ENCODE measurements around the gene DUOXA1.

GRCh38 chr15:45123397-45123796 lies 6.3 kb downstream of the DUOXA1 start:
- TF ChIP-seq, protein P1, sequence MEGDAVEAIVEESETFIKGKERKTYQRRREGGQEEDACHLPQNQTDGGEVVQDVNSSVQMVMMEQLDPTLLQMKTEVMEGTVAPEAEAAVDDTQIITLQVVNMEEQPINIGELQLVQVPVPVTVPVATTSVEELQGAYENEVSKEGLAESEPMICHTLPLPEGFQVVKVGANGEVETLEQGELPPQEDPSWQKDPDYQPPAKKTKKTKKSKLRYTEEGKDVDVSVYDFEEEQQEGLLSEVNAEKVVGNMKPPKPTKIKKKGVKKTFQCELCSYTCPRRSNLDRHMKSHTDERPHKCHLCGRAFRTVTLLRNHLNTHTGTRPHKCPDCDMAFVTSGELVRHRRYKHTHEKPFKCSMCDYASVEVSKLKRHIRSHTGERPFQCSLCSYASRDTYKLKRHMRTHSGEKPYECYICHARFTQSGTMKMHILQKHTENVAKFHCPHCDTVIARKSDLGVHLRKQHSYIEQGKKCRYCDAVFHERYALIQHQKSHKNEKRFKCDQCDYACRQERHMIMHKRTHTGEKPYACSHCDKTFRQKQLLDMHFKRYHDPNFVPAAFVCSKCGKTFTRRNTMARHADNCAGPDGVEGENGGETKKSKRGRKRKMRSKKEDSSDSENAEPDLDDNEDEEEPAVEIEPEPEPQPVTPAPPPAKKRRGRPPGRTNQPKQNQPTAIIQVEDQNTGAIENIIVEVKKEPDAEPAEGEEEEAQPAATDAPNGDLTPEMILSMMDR (IDR thresholded peaks at IDR 0.05): no peak
- no peak for TF ChIP-seq POLR2A (IDR thresholded peaks at IDR 0.05)

Measured in breast epithelium (tissue), 3 donors.